ENCODE measurements around the gene SAMD5.

SAMD5 gene

GRCh38 chr6:147507162-147508041 is 1.1 kb upstream of the SAMD5 start:
- H3K9ac ChIP-seq (ENCODE audit: low read depth, low read length) = no peak overlapping the region
- H3K27me3 ChIP-seq (ENCODE audit: insufficient read depth, low read length) = peaks cover 100% of the 10 kb centered on the region
- H3K4me3 ChIP-seq (ENCODE audit: low read length) = peak overlapping the region; percentile 74
- H3K36me3 ChIP-seq (ENCODE audit: insufficient read depth, low read depth, low read length) = no peaks in the 10 kb centered on the region
- no peak overlapping the region for H3K27ac ChIP-seq (ENCODE audit: low read length)
- peaks cover 8% of the 10 kb centered on the region; the same call in 1 of the 2 replicates for H3K4me1 ChIP-seq (ENCODE audit: insufficient read depth, low read length)
- H3K9me3 ChIP-seq (ENCODE audit: insufficient read depth, low read depth, low read length) = no peaks in the 10 kb centered on the region

- Histone ChIP-seq H3K27me3 (ENCODE audit: insufficient read depth, low read length) (peaks cover 100% of the 10 kb centered on the region), H3K4me1 (ENCODE audit: insufficient read depth, low read length) (peaks cover under 1% of the 10 kb centered on the region; the same call in 1 of the 2 replicates), H3K36me3 (ENCODE audit: insufficient read depth, low read depth, low read length) (no peaks in the 10 kb centered on the region), H3K9me3 (ENCODE audit: insufficient read depth, low read depth, low read length) (no peaks in the 10 kb centered on the region), H3K27ac (ENCODE audit: low read length) (no peak overlapping the region), H3K4me3 (ENCODE audit: low read length) (peak overlapping the region; percentile 74), H3K9ac (ENCODE audit: low read depth, low read length) (0 out of 2 replicates have a peak overlapping the region, but pooled peaks have one; percentile 39)
These were observed 547 bp downstream of the SAMD5 start for GRCh38 chr6:147508866-147509608.

GRCh38 chr6:147509891-147510290 is 1.4 kb downstream of the SAMD5 start:
- Histone ChIP-seq H3K27me3 (ENCODE audit: insufficient read depth, low read length) (peaks cover 94% of the 10 kb centered on the region), H3K4me1 (ENCODE audit: insufficient read depth, low read length) (no peaks in the 10 kb centered on the region; the same call in 1 of the 2 replicates), H3K9ac (ENCODE audit: low read depth, low read length) (no peak overlapping the region), H3K27ac (ENCODE audit: low read length) (no peak overlapping the region), H3K4me3 (ENCODE audit: low read length) (peak overlapping the region; percentile 54; the same call in 1 of the 2 replicates), H3K9me3 (ENCODE audit: insufficient read depth, low read depth, low read length) (no peaks in the 10 kb centered on the region), H3K36me3 (ENCODE audit: insufficient read depth, low read depth, low read length) (no peaks in the 10 kb centered on the region)

GRCh38 chr6:147510929-147511590 is 2.6 kb downstream of the SAMD5 start:
- Histone ChIP-seq H3K4me1 (ENCODE audit: insufficient read depth, low read length) (no peaks in the 10 kb centered on the region; the same call in 1 of the 2 replicates), H3K27ac (ENCODE audit: low read length) (no peak overlapping the region), H3K9me3 (ENCODE audit: insufficient read depth, low read depth, low read length) (no peaks in the 10 kb centered on the region), H3K36me3 (ENCODE audit: insufficient read depth, low read depth, low read length) (no peaks in the 10 kb centered on the region), H3K9ac (ENCODE audit: low read depth, low read length) (no peak overlapping the region), H3K27me3 (ENCODE audit: insufficient read depth, low read length) (peaks cover 83% of the 10 kb centered on the region), H3K4me3 (ENCODE audit: low read length) (no peak overlapping the region)

- Histone ChIP-seq H3K4me3 (ENCODE audit: low read length) (no peak overlapping the region), H3K9me3 (ENCODE audit: insufficient read depth, low read depth, low read length) (no peaks in the 10 kb centered on the region), H3K4me1 (ENCODE audit: insufficient read depth, low read length) (no peaks in the 10 kb centered on the region), H3K27me3 (ENCODE audit: insufficient read depth, low read length) (peaks cover 45% of the 10 kb centered on the region), H3K36me3 (ENCODE audit: insufficient read depth, low read depth, low read length) (no peaks in the 10 kb centered on the region), H3K9ac (ENCODE audit: low read depth, low read length) (no peak overlapping the region), H3K27ac (ENCODE audit: low read length) (no peak overlapping the region)
These were observed 6.3 kb downstream of the SAMD5 start for GRCh38 chr6:147514831-147515230.

- H3K27me3 ChIP-seq (ENCODE audit: insufficient read depth, low read length) = peaks cover 40% of the 10 kb centered on the region
- no peaks in the 10 kb centered on the region for H3K9me3 ChIP-seq (ENCODE audit: insufficient read depth, low read depth, low read length)
- no peak overlapping the region for H3K4me3 ChIP-seq (ENCODE audit: low read length)
- H3K27ac ChIP-seq (ENCODE audit: low read length) = no peak overlapping the region
- H3K4me1 ChIP-seq (ENCODE audit: insufficient read depth, low read length) = no peaks in the 10 kb centered on the region
- no peak overlapping the region for H3K9ac ChIP-seq (ENCODE audit: low read depth, low read length)
- no peaks in the 10 kb centered on the region for H3K36me3 ChIP-seq (ENCODE audit: insufficient read depth, low read depth, low read length)
These were observed 6.8 kb downstream of the SAMD5 start for GRCh38 chr6:147515327-147515726.

GRCh38 chr6:147522597-147522996 is 14.1 kb downstream of the SAMD5 start:
- H3K9ac ChIP-seq (ENCODE audit: low read depth, low read length) = no peak overlapping the region
- no peak overlapping the region for H3K4me3 ChIP-seq (ENCODE audit: low read length)
- no peaks in the 10 kb centered on the region for H3K9me3 ChIP-seq (ENCODE audit: insufficient read depth, low read depth, low read length)
- H3K27me3 ChIP-seq (ENCODE audit: insufficient read depth, low read length) = no peaks in the 10 kb centered on the region
- H3K4me1 ChIP-seq (ENCODE audit: insufficient read depth, low read length) = no peaks in the 10 kb centered on the region; the same call in 1 of the 2 replicates
- no peak overlapping the region for H3K27ac ChIP-seq (ENCODE audit: low read length)
- no peaks in the 10 kb centered on the region for H3K36me3 ChIP-seq (ENCODE audit: insufficient read depth, low read depth, low read length)

- no peak overlapping the region for H3K4me3 ChIP-seq (ENCODE audit: low read length)
- H3K9me3 ChIP-seq (ENCODE audit: insufficient read depth, low read depth, low read length) = no peaks in the 10 kb centered on the region
- H3K27me3 ChIP-seq (ENCODE audit: insufficient read depth, low read length) = no peaks in the 10 kb centered on the region
- H3K9ac ChIP-seq (ENCODE audit: low read depth, low read length) = no peak overlapping the region
- H3K4me1 ChIP-seq (ENCODE audit: insufficient read depth, low read length) = no peaks in the 10 kb centered on the region; the same call in 1 of the 2 replicates
- H3K27ac ChIP-seq (ENCODE audit: low read length) = no peak overlapping the region
- no peaks in the 10 kb centered on the region for H3K36me3 ChIP-seq (ENCODE audit: insufficient read depth, low read depth, low read length)
These were observed 17.2 kb downstream of the SAMD5 start for GRCh38 chr6:147525519-147526209.

GRCh38 chr6:147527197-147527596 is 18.7 kb downstream of the SAMD5 start:
- Histone ChIP-seq H3K36me3 (ENCODE audit: insufficient read depth, low read depth, low read length) (no peaks in the 10 kb centered on the region), H3K27ac (ENCODE audit: low read length) (no peak overlapping the region), H3K9ac (ENCODE audit: low read depth, low read length) (no peak overlapping the region), H3K9me3 (ENCODE audit: insufficient read depth, low read depth, low read length) (no peaks in the 10 kb centered on the region), H3K4me1 (ENCODE audit: insufficient read depth, low read length) (no peaks in the 10 kb centered on the region; the same call in 1 of the 2 replicates), H3K27me3 (ENCODE audit: insufficient read depth, low read length) (no peaks in the 10 kb centered on the region), H3K4me3 (ENCODE audit: low read length) (no peak overlapping the region)

GRCh38 chr6:147528511-147529145 is 20.1 kb downstream of the SAMD5 start:
- Histone ChIP-seq H3K36me3 (ENCODE audit: insufficient read depth, low read depth, low read length) (no peaks in the 10 kb centered on the region), H3K27me3 (ENCODE audit: insufficient read depth, low read length) (no peaks in the 10 kb centered on the region), H3K27ac (ENCODE audit: low read length) (no peak overlapping the region), H3K9ac (ENCODE audit: low read depth, low read length) (no peak overlapping the region), H3K9me3 (ENCODE audit: insufficient read depth, low read depth, low read length) (no peaks in the 10 kb centered on the region), H3K4me3 (ENCODE audit: low read length) (no peak overlapping the region), H3K4me1 (ENCODE audit: insufficient read depth, low read length) (no peaks in the 10 kb centered on the region)
